ENCODE measurements around the gene FARSB. TPM values are rescaled to one million over a fixed set of nuclear protein-coding genes. Genes with fewer than 3 reads are reported as not detected.
"Not testable (repeated sequence)": the region's sequence is repeated elsewhere in the genome, so short reads cannot be mapped to it uniquely, and the experiment has no call there.

Gene FARSB
- total RNA-seq, 5 donors from 2014 or later (not counting 1 experiment from before 2014, with no cell fraction given) = 11.5 to 15.8 (median 15.6) TPM

DNA sequence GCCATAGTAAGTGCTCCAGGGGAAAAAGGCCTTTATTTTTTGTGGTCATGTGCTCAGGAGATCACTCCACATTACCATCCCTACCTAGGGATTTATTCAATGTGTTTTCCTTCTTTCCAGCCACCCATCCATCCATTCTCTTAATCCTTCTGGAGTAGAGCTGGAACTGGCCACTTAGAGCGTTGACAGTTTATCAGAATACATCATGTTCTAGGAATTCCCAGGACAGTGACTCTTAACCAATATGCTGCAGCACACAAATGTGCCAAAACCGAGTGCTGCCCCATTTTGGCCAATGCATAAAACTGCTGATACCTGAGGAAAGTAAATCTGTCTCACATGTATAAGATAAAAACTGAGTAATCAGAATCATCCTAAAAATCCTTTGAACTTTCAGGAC is 63.7 kb downstream of the FARSB start:
- 100% methylated on average over 1 of the region's 2 CpGs for WGBS (ENCODE audit: insufficient coverage)
- no peak for ATAC-seq (replicated peaks in 1 of 4)
- Mint-ChIP-seq H3K4me3 (no peak overlapping the region), H3K36me3 (peaks cover 73% of the 10 kb centered on the region), H3K27ac (no peak overlapping the region), H3K4me1 (peaks cover 1 to 3% (median 3%) of the 10 kb centered on the region in 3 donors), H3K27me3 (no peaks in the 10 kb centered on the region), H3K9me3 (no peaks in the 10 kb centered on the region)
- no peaks in the 10 kb centered on the region for H3K9me3 ChIP-seq
- H3K4me1 ChIP-seq (ENCODE audit: control insufficient read depth in 1 of 2, extremely low read depth in 1 of 2, insufficient read depth in 2 of 2, low read length in 2 of 2) = no peaks in the 10 kb centered on the region
- DNase-seq = no peak
- no peaks in the 10 kb centered on the region for H3K27me3 ChIP-seq (replicated peaks in 1 of 2; ENCODE audit: control insufficient read depth in 2 of 2, extremely low read depth in 1 of 2, insufficient read depth in 2 of 2, low read length in 1 of 2)
- ChIA-PET POLR2A (no interaction called here), CTCF (interaction anchor here in 1 of 2 donors (0.6 kb wide), 2 partner anchors 27 to 57 kb away, joined by 3 to 5 read pairs; no protein-coding TSS in a partner anchor)
- no peak overlapping the region for H3K27ac ChIP-seq (ENCODE audit: low read length)
- H3K4me3 ChIP-seq (ENCODE audit: control insufficient read depth in 1 of 2, extremely low read depth in 1 of 2, low read length in 1 of 2) = no peak overlapping the region
- peaks cover 0 to 20% of the 10 kb centered on the region in 2 donors for H3K36me3 ChIP-seq (ENCODE audit: control insufficient read depth in 2 of 2, extremely low read depth in 1 of 2, insufficient read depth in 1 of 2, low read length in 1 of 2)

DNA sequence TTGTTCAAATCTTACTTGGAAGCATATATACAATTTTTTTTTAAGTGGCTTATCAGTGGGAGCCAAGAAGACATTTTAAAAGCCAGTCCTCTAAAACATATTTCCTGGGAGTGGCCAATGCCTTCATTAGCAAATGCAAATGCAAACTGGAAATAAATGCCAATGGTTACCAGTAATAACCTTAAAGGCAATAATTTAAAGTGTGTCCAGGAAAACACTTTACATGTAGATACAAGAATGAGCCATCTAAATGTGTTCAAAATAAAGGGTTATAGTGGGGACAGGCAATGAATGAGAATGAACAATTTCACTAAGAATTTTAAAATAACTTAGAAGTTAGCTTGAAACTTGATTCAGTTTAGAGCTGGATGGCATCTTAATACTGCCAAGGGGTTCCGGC is 64.2 kb downstream of the FARSB start:
- ChIA-PET CTCF (interaction anchor here in 1 of 2 donors (0.6 kb wide), 2 partner anchors 19 to 28 kb away, joined by 3 read pairs; no protein-coding TSS in a partner anchor), POLR2A (no interaction called here)
- Mint-ChIP-seq H3K27ac (no peak overlapping the region), H3K36me3 (peaks cover 75% of the 10 kb centered on the region), H3K4me1 (peaks cover 6 to 7% (median 7%) of the 10 kb centered on the region in 3 donors), H3K4me3 (no peak overlapping the region), H3K27me3 (no peaks in the 10 kb centered on the region), H3K9me3 (no peaks in the 10 kb centered on the region)
- Histone ChIP-seq H3K4me1 (ENCODE audit: control insufficient read depth in 1 of 2, extremely low read depth in 1 of 2, insufficient read depth in 2 of 2, low read length in 2 of 2) (no peaks in the 10 kb centered on the region), H3K4me3 (ENCODE audit: control insufficient read depth in 1 of 2, extremely low read depth in 1 of 2, low read length in 1 of 2) (no peak overlapping the region), H3K9me3 (no peaks in the 10 kb centered on the region), H3K27ac (ENCODE audit: low read length) (no peak overlapping the region), H3K27me3 (replicated peaks in 1 of 2; ENCODE audit: control insufficient read depth in 2 of 2, extremely low read depth in 1 of 2, insufficient read depth in 2 of 2, low read length in 1 of 2) (no peaks in the 10 kb centered on the region), H3K36me3 (ENCODE audit: control insufficient read depth in 2 of 2, extremely low read depth in 1 of 2, insufficient read depth in 1 of 2, low read length in 1 of 2) (peaks cover 0 to 20% of the 10 kb centered on the region in 2 donors)
- DNase-seq (no peak), ATAC-seq (replicated peaks in 1 of 4) (no peak)
- WGBS (ENCODE audit: insufficient coverage) = no CpG with 5 or more reads among the region's 1 CpG

DNA sequence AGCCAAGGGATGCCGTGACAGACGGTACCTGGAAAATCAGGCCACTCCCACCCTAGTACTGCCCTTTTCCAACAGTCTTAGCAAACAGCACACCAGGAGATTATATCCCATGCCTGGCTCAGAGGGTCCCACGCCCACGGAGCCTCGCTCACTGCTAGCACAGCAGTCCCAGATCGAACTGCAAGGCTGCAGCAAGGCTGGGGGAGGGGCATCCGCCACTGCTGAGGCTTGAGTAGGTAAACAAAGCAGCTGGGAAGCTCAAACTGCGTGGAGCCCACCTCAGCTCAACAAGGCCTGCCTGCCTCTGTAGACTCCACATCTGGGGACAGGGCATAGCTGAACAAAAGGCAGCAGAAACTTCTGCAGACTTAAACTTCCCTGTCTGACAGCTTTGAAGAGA is 71.3 kb downstream of the FARSB start:
- H3K36me3 ChIP-seq (ENCODE audit: control insufficient read depth in 2 of 2, extremely low read depth in 1 of 2, insufficient read depth in 1 of 2, low read length in 1 of 2); ATAC-seq (replicated peaks in 1 of 4); H3K9me3 ChIP-seq; CTCF ChIA-PET; H3K4me3 ChIP-seq (ENCODE audit: control insufficient read depth in 1 of 2, extremely low read depth in 1 of 2, low read length in 1 of 2); H3K4me1 ChIP-seq (ENCODE audit: control insufficient read depth in 1 of 2, extremely low read depth in 1 of 2, insufficient read depth in 2 of 2, low read length in 2 of 2); DNase-seq; H3K27ac ChIP-seq (ENCODE audit: low read length); H3K4me3 Mint-ChIP-seq; H3K27me3 Mint-ChIP-seq; H3K27ac Mint-ChIP-seq; POLR2A ChIA-PET; H3K27me3 ChIP-seq (replicated peaks in 1 of 2; ENCODE audit: control insufficient read depth in 2 of 2, extremely low read depth in 1 of 2, insufficient read depth in 2 of 2, low read length in 1 of 2); H3K9me3 Mint-ChIP-seq: not testable (repeated sequence)
- H3K36me3 Mint-ChIP-seq = peaks cover 66% of the 10 kb centered on the region
- WGBS (ENCODE audit: insufficient coverage) = 97% methylated on average over 7 of the region's 8 CpGs
- H3K4me1 Mint-ChIP-seq = peaks cover 13 to 24% (median 17%) of the 10 kb centered on the region in 3 donors

DNA sequence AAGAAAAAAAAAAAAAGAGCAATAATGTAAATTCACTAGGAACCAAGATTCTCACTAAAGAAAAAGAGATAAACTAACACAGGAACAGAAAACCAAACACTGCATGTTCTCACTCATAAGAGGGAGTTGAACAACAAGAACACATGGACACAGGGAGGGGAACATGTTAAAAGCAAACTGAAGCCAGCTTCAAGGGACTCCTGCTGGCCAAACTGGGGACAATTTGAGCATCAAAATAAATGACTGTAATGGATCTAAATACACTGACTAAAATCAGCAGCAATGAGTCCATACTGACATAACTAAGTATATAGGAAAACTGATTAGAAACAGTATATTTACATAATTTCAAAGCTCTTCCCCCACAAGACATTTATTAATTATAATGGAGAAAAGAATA is 73.0 kb downstream of the FARSB start:
- Histone ChIP-seq H3K27ac (ENCODE audit: low read length) (no peak overlapping the region), H3K9me3 (no peaks in the 10 kb centered on the region), H3K4me3 (ENCODE audit: control insufficient read depth in 1 of 2, extremely low read depth in 1 of 2, low read length in 1 of 2) (no peak overlapping the region), H3K4me1 (ENCODE audit: control insufficient read depth in 1 of 2, extremely low read depth in 1 of 2, insufficient read depth in 2 of 2, low read length in 2 of 2) (no peaks in the 10 kb centered on the region), H3K36me3 (ENCODE audit: control insufficient read depth in 2 of 2, extremely low read depth in 1 of 2, insufficient read depth in 1 of 2, low read length in 1 of 2) (peaks cover 6 to 7% of the 10 kb centered on the region in 2 donors), H3K27me3 (replicated peaks in 1 of 2; ENCODE audit: control insufficient read depth in 2 of 2, extremely low read depth in 1 of 2, insufficient read depth in 2 of 2, low read length in 1 of 2) (no peaks in the 10 kb centered on the region)
- ATAC-seq (replicated peaks in 1 of 4) (no peak), DNase-seq (no peak)
- POLR2A ChIA-PET = no interaction called here
- peaks cover 13 to 22% (median 17%) of the 10 kb centered on the region in 3 donors for H3K4me1 Mint-ChIP-seq
- no peak overlapping the region for H3K27ac Mint-ChIP-seq
- CTCF ChIA-PET = interaction anchor here (0.7 to 1.1 kb wide), 2 partner anchors 12 to 1863 kb away, joined by 3 to 4 read pairs; no protein-coding TSS in a partner anchor
- H3K36me3 Mint-ChIP-seq = peaks cover 59% of the 10 kb centered on the region
- H3K27me3 Mint-ChIP-seq = no peaks in the 10 kb centered on the region
- H3K9me3 Mint-ChIP-seq = no peaks in the 10 kb centered on the region
- H3K4me3 Mint-ChIP-seq = no peak overlapping the region

DNA sequence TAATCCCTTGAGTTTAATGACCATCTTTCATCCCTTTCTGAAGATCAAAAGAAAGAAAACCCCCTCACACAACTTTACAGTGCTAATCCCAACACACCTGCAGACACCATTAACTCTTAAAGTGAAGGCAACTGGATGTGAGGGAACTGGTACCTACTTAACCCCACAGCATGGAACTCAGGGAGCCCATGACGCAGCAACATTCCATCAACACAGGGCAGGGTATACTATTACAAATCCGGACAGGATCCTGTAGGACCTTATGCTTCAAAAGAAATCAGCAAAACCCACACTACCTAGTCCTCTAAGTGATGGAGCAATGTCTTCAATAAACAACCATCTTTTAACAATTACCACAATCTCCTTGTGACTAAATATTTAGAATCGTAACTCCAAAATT is 78.6 kb downstream of the FARSB start:
- no peaks in the 10 kb centered on the region for H3K9me3 Mint-ChIP-seq
- H3K27me3 ChIP-seq (replicated peaks in 1 of 2; ENCODE audit: control insufficient read depth in 2 of 2, extremely low read depth in 1 of 2, insufficient read depth in 2 of 2, low read length in 1 of 2) = no peaks in the 10 kb centered on the region
- H3K36me3 ChIP-seq (ENCODE audit: control insufficient read depth in 2 of 2, extremely low read depth in 1 of 2, insufficient read depth in 1 of 2, low read length in 1 of 2) = peaks cover 0 to 12% of the 10 kb centered on the region in 2 donors
- H3K4me1 ChIP-seq (ENCODE audit: control insufficient read depth in 1 of 2, extremely low read depth in 1 of 2, insufficient read depth in 2 of 2, low read length in 2 of 2) = no peaks in the 10 kb centered on the region
- H3K27me3 Mint-ChIP-seq = no peaks in the 10 kb centered on the region
- 100% methylated on average over 1 of the region's 3 CpGs for WGBS (ENCODE audit: insufficient coverage)
- no peak overlapping the region for H3K4me3 Mint-ChIP-seq
- H3K27ac Mint-ChIP-seq = no peak overlapping the region
- ATAC-seq (replicated peaks in 1 of 4) (no peak), DNase-seq (no peak)
- ChIA-PET CTCF (no interaction called here), POLR2A (no interaction called here)
- H3K4me3 ChIP-seq (ENCODE audit: control insufficient read depth in 1 of 2, extremely low read depth in 1 of 2, low read length in 1 of 2) = no peak overlapping the region
- H3K4me1 Mint-ChIP-seq = peaks cover 4 to 18% (median 11%) of the 10 kb centered on the region in 3 donors
- no peak overlapping the region for H3K27ac ChIP-seq (ENCODE audit: low read length)
- peaks cover 36% of the 10 kb centered on the region for H3K36me3 Mint-ChIP-seq
- no peaks in the 10 kb centered on the region for H3K9me3 ChIP-seq

DNA sequence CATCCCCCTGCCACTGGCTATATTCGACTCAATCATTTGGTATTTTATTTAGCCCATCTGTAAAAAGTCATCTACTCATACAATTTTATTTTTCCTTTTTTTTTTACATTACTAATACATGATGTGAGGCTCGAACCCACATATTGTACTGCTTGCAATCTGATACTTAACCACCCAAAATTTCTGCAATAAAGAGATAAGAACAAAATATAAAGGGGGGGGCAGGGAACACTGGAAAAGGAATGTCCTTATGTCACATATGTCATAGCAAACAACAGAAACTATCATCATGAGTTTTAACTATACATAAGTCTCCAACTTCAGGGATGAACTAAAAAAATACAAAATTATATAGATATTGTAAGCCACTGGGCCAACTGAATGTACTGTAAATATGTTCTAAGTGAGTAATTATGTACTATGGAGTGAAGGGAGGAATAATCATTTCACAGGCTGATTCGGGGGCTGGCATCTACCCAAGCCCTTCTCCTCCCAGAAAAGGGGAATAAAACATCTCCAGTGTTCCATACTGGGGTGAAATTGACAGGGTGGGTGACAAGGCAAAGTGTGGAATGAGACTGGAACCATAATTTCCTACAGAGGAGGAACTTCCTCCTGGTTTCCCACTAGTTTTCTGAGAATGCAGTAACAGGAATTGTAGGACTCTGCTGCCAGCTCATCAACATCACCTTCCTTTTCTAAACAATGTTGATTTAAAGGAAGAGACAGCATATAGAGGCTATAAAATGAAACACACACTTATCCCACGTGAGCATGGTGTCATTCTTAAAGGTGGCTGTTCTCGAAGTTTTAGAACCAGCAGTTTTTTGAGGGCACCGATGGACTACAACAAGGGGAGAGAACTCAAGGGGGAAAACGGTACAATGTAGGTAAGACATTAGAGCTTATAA is 79.5 kb downstream of the FARSB start:
- Mint-ChIP-seq H3K4me1 (peaks cover 4 to 11% (median 10%) of the 10 kb centered on the region in 3 donors), H3K9me3 (no peaks in the 10 kb centered on the region), H3K4me3 (no peak overlapping the region), H3K27me3 (no peaks in the 10 kb centered on the region), H3K36me3 (peaks cover 34% of the 10 kb centered on the region), H3K27ac (no peak overlapping the region)
- H3K4me3 ChIP-seq (ENCODE audit: control insufficient read depth in 1 of 2, extremely low read depth in 1 of 2, low read length in 1 of 2) = no peak overlapping the region
- no peaks in the 10 kb centered on the region for H3K27me3 ChIP-seq (replicated peaks in 1 of 2; ENCODE audit: control insufficient read depth in 2 of 2, extremely low read depth in 1 of 2, insufficient read depth in 2 of 2, low read length in 1 of 2)
- ChIA-PET POLR2A (interaction anchor here in 1 of 2 donors (0.7 kb wide), 1 partner anchor 237 kb away, joined by 3 read pairs; no protein-coding TSS in a partner anchor), CTCF (no interaction called here)
- peaks cover 2 to 16% of the 10 kb centered on the region in 2 donors for H3K36me3 ChIP-seq (ENCODE audit: control insufficient read depth in 2 of 2, extremely low read depth in 1 of 2, insufficient read depth in 1 of 2, low read length in 1 of 2)
- no peaks in the 10 kb centered on the region for H3K4me1 ChIP-seq (ENCODE audit: control insufficient read depth in 1 of 2, extremely low read depth in 1 of 2, insufficient read depth in 2 of 2, low read length in 2 of 2)
- no peaks in the 10 kb centered on the region for H3K9me3 ChIP-seq
- ATAC-seq (replicated peaks in 1 of 4) (no peak), DNase-seq (no peak)
- no CpG with 5 or more reads among the region's 7 CpGs for WGBS (ENCODE audit: insufficient coverage)
- no peak overlapping the region for H3K27ac ChIP-seq (ENCODE audit: low read length)
